ENCODE results near the gene ADGRV1.

The ADGRV1 gene

GRCh38 chr5:90802474-90803317, 244.1 kb downstream of the ADGRV1 start:
- no peak overlapping the region for H3K9ac ChIP-seq (ENCODE audit: low read depth, low read length, poor library complexity, severe bottlenecking)
- no peaks in the 10 kb centered on the region for H4K20me1 ChIP-seq (ENCODE audit: insufficient read depth, low read length, poor library complexity, severe bottlenecking)
- H3K27me3 ChIP-seq (ENCODE audit: insufficient read depth, low read length, poor library complexity, severe bottlenecking): no peaks in the 10 kb centered on the region
- H3K9me2 ChIP-seq (replicated peaks; ENCODE audit: low read depth, low read length): no peaks in the 10 kb centered on the region
- H3F3A ChIP-seq (ENCODE audit: low read depth): no peaks in the 10 kb centered on the region
- no peak overlapping the region for H3K4me2 ChIP-seq (ENCODE audit: low read depth, low read length, poor library complexity, severe bottlenecking)
- no peaks in the 10 kb centered on the region for H3K4me1 ChIP-seq (ENCODE audit: insufficient read depth, low read length, poor library complexity, severe bottlenecking)
- H3K4me3 ChIP-seq (ENCODE audit: low read length, poor library complexity, severe bottlenecking): no peak overlapping the region
- no peaks in the 10 kb centered on the region for H3K36me3 ChIP-seq (ENCODE audit: insufficient read depth, low read length)
- peak; percentile 58 for TF ChIP-seq CTCF (conservative IDR thresholded peaks at IDR 0.05; ENCODE audit: low read length)
- no peak for TF ChIP-seq EZH2phosphoT487 (IDR thresholded peaks at IDR 0.05; ENCODE audit: borderline replicate concordance)
- H2AFZ ChIP-seq (ENCODE audit: low read length): no peak overlapping the region
- H3K9me3 ChIP-seq (ENCODE audit: insufficient read depth, low read depth, low read length): no peaks in the 10 kb centered on the region
- H3K79me2 ChIP-seq (ENCODE audit: insufficient read depth, low read length): no peaks in the 10 kb centered on the region

- Histone ChIP-seq H3K36me3 (ENCODE audit: insufficient read depth, low read length) (no peaks in the 10 kb centered on the region), H3K9me2 (replicated peaks; ENCODE audit: low read depth, low read length) (no peaks in the 10 kb centered on the region), H3F3A (ENCODE audit: low read depth) (no peaks in the 10 kb centered on the region), H3K9me3 (ENCODE audit: insufficient read depth, low read depth, low read length) (no peaks in the 10 kb centered on the region), H2AFZ (ENCODE audit: low read length) (no peak overlapping the region), H3K4me1 (ENCODE audit: insufficient read depth, low read length, poor library complexity, severe bottlenecking) (no peaks in the 10 kb centered on the region), H3K27me3 (ENCODE audit: insufficient read depth, low read length, poor library complexity, severe bottlenecking) (no peaks in the 10 kb centered on the region), H4K20me1 (ENCODE audit: insufficient read depth, low read length, poor library complexity, severe bottlenecking) (no peaks in the 10 kb centered on the region), H3K4me3 (ENCODE audit: low read length, poor library complexity, severe bottlenecking) (no peak overlapping the region), H3K79me2 (ENCODE audit: insufficient read depth, low read length) (no peaks in the 10 kb centered on the region), H3K9ac (ENCODE audit: low read depth, low read length, poor library complexity, severe bottlenecking) (no peak overlapping the region), H3K4me2 (ENCODE audit: low read depth, low read length, poor library complexity, severe bottlenecking) (no peak overlapping the region)
- TF ChIP-seq CTCF (conservative IDR thresholded peaks at IDR 0.05; ENCODE audit: low read length) (no peak), EZH2phosphoT487 (IDR thresholded peaks at IDR 0.05; ENCODE audit: borderline replicate concordance) (no peak)
Measured at GRCh38 chr5:90803381-90803780, 244.8 kb downstream of the ADGRV1 start.

- H3K27me3 ChIP-seq (ENCODE audit: insufficient read depth, low read length, poor library complexity, severe bottlenecking): no peaks in the 10 kb centered on the region
- TF ChIP-seq CTCF (conservative IDR thresholded peaks at IDR 0.05; ENCODE audit: low read length) (no peak), EZH2phosphoT487 (IDR thresholded peaks at IDR 0.05; ENCODE audit: borderline replicate concordance) (no peak)
- no peaks in the 10 kb centered on the region for H3K9me3 ChIP-seq (ENCODE audit: insufficient read depth, low read depth, low read length)
- no peak overlapping the region for H3K4me2 ChIP-seq (ENCODE audit: low read depth, low read length, poor library complexity, severe bottlenecking)
- H3F3A ChIP-seq (ENCODE audit: low read depth): no peaks in the 10 kb centered on the region
- no peaks in the 10 kb centered on the region for H4K20me1 ChIP-seq (ENCODE audit: insufficient read depth, low read length, poor library complexity, severe bottlenecking)
- H3K9ac ChIP-seq (ENCODE audit: low read depth, low read length, poor library complexity, severe bottlenecking): no peak overlapping the region
- no peaks in the 10 kb centered on the region for H3K79me2 ChIP-seq (ENCODE audit: insufficient read depth, low read length)
- H3K36me3 ChIP-seq (ENCODE audit: insufficient read depth, low read length): no peaks in the 10 kb centered on the region
- H2AFZ ChIP-seq (ENCODE audit: low read length): no peak overlapping the region
- no peaks in the 10 kb centered on the region for H3K9me2 ChIP-seq (replicated peaks; ENCODE audit: low read depth, low read length)
- no peak overlapping the region for H3K4me3 ChIP-seq (ENCODE audit: low read length, poor library complexity, severe bottlenecking)
- H3K4me1 ChIP-seq (ENCODE audit: insufficient read depth, low read length, poor library complexity, severe bottlenecking): no peaks in the 10 kb centered on the region
Measured at GRCh38 chr5:90803876-90804275, 245.3 kb downstream of the ADGRV1 start.

All from Loucy (cell line).